Thyroid gland (tissue), 4 donors: ENCODE measurements around the gene PKP2. TPM values are rescaled to one million over a fixed set of nuclear protein-coding genes. Genes with fewer than 3 reads are reported as not detected.

Experiments
- DNase-seq, 2 donors: peaks; one replicate each; pipeline ENCODE4 v3.0.0-alpha.2; 2019
- H3K27ac ChIP-seq, 3 donors: fragments of 200-600 bp; sonication (generic); 1 replicate in 2 of 3; 2 replicates in 1 of 3; pipeline ENCODE4 v1.5.1; 2016 to 2019; ENCODE audit warnings: mild to moderate bottlenecking in 1 of 3, moderate library complexity in 1 of 3
- H3K27me3 ChIP-seq: fragments of 200-600 bp; sonication (generic); one replicate; pipeline ENCODE4 v1.5.1; 2019
- H3K36me3 ChIP-seq, 2 donors: fragments of 200-600 bp; sonication (generic); one replicate each; pipeline ENCODE4 v1.5.1; 2016 to 2019
- H3K4me1 ChIP-seq, 2 donors: fragments of 200-600 bp; sonication (generic); one replicate each; pipeline ENCODE4 v1.5.1; 2017 to 2019
- H3K4me3 ChIP-seq, 3 donors: fragments of 200-600 bp; sonication (generic); replicated peaks in 1 of 3; 1 replicate in 2 of 3; 2 replicates in 1 of 3; pipeline ENCODE4 v1.5.1; 2016; ENCODE audit warnings: mild to moderate bottlenecking in 1 of 3
- H3K9me3 ChIP-seq: fragments of 200-600 bp; sonication (generic); one replicate; pipeline ENCODE4 v1.5.1; 2017
- POLR2A ChIP-seq, 2 donors: fragments of 450-650 bp; IDR thresholded peaks; one replicate each; pipeline ENCODE4 v1.6.1; 2017; ENCODE audit warnings: antibody characterized with exemption in 2 of 2, mild to moderate bottlenecking in 2 of 2, moderate library complexity in 1 of 2
- WGBS, 2 donors: methylation state at CpG; one replicate each; pipeline ENCODE4 v1.1.5; 2017; 5-methylcytosine and 5-hydroxymethylcytosine counted together
- intact Hi-C: fragments of 100-400 bp; cut with DNase I; formaldehyde crosslinking; loops from one replicate; pipeline ENCODE4 v1.15.1; 2023
- total RNA-seq, 4 donors: library from RNA; depleted of rRNA; stranded (reverse); fragments of >200 nt; gene quantifications; one replicate each; pipeline ENCODE4 v1.2.3, GENCODE V29; 2016
- TF ChIP-seq, protein P1 (sequence below), 6 experiments: fragments of 200-600 bp in 3 of 6; fragments of 450-650 bp in 3 of 6; sonication (generic) in 3 of 6; IDR thresholded peaks; one replicate each; pipeline ENCODE4 v1.5.1; 2016 to 2019; ENCODE audit warnings: antibody characterized with exemption in 6 of 6, mild to moderate bottlenecking in 2 of 6, inconsistent platforms in 1 of 6, moderate library complexity in 1 of 6

Gene PKP2
- total RNA-seq = under 1 TPM; 0.27 to 0.92 (median 0.55) TPM

DNA sequence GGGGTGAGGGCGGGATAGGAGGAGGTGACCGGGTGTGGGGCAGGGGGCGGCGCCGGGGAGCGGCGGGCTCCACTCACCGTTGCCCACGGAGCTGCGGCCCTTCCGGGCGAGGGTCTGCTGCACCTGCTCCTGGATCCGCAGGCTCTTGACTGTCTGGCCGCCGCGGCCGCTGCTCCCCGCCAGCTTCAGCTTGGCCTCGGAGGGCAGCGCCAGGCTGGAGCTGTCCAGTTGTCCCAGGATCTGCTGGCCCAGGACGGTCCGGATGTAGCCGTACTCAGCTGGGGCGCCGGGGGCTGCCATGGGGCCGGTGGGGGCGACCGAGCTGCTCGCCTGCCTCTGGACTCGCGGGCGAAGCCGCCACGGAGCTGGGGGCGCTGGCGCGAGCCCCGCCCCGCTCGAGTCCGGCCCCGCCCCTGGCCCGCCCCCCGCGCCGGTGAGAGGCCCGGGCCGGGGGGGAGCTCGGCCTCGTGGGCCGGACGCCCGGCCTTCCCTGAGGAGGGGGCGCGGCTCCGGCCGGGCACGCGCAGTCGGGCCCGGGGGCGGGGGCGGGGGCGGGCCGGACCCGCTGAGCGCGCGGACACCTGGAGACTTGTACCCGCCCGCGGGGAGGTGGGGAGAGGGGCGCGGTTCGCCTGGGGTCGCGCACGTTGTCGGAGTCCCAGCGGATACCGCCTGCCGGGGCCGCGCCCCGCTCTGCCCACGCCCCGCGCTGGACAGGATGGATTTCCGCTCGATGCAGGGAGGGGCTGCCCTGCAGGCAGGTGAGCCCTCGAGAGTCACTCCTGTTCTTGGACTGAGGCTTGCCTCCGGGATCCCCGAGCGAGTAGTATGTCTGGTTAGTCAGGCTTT, at the start of gene PKP2:
PKP2 (minus strand) TSS at position 346 of the 849 bp plus-strand sequence; CDS start at position 300, 46 bp downstream.
- H3K4me1 ChIP-seq = peaks cover 6 to 24% of the 10 kb centered on the region in 2 donors
- TF ChIP-seq, protein P1, sequence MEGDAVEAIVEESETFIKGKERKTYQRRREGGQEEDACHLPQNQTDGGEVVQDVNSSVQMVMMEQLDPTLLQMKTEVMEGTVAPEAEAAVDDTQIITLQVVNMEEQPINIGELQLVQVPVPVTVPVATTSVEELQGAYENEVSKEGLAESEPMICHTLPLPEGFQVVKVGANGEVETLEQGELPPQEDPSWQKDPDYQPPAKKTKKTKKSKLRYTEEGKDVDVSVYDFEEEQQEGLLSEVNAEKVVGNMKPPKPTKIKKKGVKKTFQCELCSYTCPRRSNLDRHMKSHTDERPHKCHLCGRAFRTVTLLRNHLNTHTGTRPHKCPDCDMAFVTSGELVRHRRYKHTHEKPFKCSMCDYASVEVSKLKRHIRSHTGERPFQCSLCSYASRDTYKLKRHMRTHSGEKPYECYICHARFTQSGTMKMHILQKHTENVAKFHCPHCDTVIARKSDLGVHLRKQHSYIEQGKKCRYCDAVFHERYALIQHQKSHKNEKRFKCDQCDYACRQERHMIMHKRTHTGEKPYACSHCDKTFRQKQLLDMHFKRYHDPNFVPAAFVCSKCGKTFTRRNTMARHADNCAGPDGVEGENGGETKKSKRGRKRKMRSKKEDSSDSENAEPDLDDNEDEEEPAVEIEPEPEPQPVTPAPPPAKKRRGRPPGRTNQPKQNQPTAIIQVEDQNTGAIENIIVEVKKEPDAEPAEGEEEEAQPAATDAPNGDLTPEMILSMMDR (IDR thresholded peaks at IDR 0.05) = no peak
- TF ChIP-seq POLR2A (IDR thresholded peaks at IDR 0.05) = no peak
- H3K9me3 ChIP-seq = no peaks in the 10 kb centered on the region
- H3K27ac ChIP-seq = peak within 1 kb of the TSS in 1 of 3 donors; percentile 35
- WGBS, 2 donors = 0 to 1% methylated on average over 11 to 21 of the region's 94 CpGs
- H3K4me3 ChIP-seq = peak within 1 kb of the TSS in 2 of 3 donors; percentile 15 to 27
- H3K27me3 ChIP-seq = peaks cover 32% of the 10 kb centered on the region
- intact Hi-C loops = no loop called here
- H3K36me3 ChIP-seq = no peaks in the 10 kb centered on the region
- peak; percentile 76 to 82 for DNase-seq

- H3K9me3 ChIP-seq = no peaks in the 10 kb centered on the region
- no peaks in the 10 kb centered on the region for H3K4me1 ChIP-seq
- no peak for DNase-seq
- intact Hi-C loops = no loop called here
- TF ChIP-seq, protein P1 (IDR thresholded peaks at IDR 0.05) = no peak
- no peak for TF ChIP-seq POLR2A (IDR thresholded peaks at IDR 0.05)
- no peak overlapping the region for H3K27ac ChIP-seq
- 80 to 83% methylated on average over 6 of the region's 6 CpGs for WGBS, 2 donors
- no peaks in the 10 kb centered on the region for H3K27me3 ChIP-seq
- H3K36me3 ChIP-seq = no peaks in the 10 kb centered on the region
- no peak overlapping the region for H3K4me3 ChIP-seq
Observed at GRCh38 chr12:32944195-32944594, 47.6 kb upstream of the PKP2 start.

- H3K27ac ChIP-seq = no peak overlapping the region
- no peak overlapping the region for H3K4me3 ChIP-seq
- no peaks in the 10 kb centered on the region for H3K27me3 ChIP-seq
- no peaks in the 10 kb centered on the region for H3K36me3 ChIP-seq
- no peak for DNase-seq
- intact Hi-C loops = no loop called here
- TF ChIP-seq, protein P1 (IDR thresholded peaks at IDR 0.05) = no peak
- TF ChIP-seq POLR2A (IDR thresholded peaks at IDR 0.05) = no peak
- 59 to 62% methylated on average over 3 of the region's 3 CpGs for WGBS, 2 donors
- no peaks in the 10 kb centered on the region for H3K4me1 ChIP-seq
- no peaks in the 10 kb centered on the region for H3K9me3 ChIP-seq
Observed at GRCh38 chr12:32939801-32940200, 43.2 kb upstream of the PKP2 start.

- no peaks in the 10 kb centered on the region for H3K4me1 ChIP-seq
- no peak overlapping the region for H3K4me3 ChIP-seq
- no peaks in the 10 kb centered on the region for H3K27me3 ChIP-seq
- WGBS, 2 donors = 89 to 96% methylated on average over 4 of the region's 4 CpGs
- H3K27ac ChIP-seq = no peak overlapping the region
- intact Hi-C loops = no loop called here
- no peaks in the 10 kb centered on the region for H3K36me3 ChIP-seq
- TF ChIP-seq, protein P1 (IDR thresholded peaks at IDR 0.05) = no peak
- no peaks in the 10 kb centered on the region for H3K9me3 ChIP-seq
- DNase-seq = no peak
Observed at GRCh38 chr12:32926963-32927362, 30.4 kb upstream of the PKP2 start.

DNA sequence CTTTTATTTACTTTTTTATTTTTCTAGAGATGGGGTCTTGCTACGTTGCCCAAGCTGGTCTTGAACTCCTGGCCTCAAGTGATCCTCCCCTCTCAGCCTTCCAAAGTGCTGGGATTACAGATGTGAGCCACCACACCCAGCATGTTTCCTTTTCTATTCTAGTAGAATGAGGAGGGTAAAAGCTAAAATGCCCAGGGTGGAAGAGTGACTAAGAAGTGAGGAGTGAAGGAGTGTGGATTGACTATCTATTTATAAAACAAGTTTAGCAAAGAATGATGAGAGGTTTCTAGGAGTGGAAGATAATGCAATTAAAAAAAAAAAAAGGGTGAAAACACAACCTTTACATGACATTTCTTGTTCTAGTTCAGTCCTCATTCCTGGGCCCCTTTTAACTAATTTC, 29.8 kb upstream of the PKP2 start:
- no peak for TF ChIP-seq POLR2A (IDR thresholded peaks at IDR 0.05)
- TF ChIP-seq, protein P1 (IDR thresholded peaks at IDR 0.05) = no peak
- H3K4me1 ChIP-seq = no peaks in the 10 kb centered on the region
- no peaks in the 10 kb centered on the region for H3K27me3 ChIP-seq
- 70 to 74% methylated on average over 1 of the region's 1 CpG for WGBS, 2 donors
- H3K4me3 ChIP-seq = no peak overlapping the region
- H3K9me3 ChIP-seq = no peaks in the 10 kb centered on the region
- H3K36me3 ChIP-seq = no peaks in the 10 kb centered on the region
- no peak for DNase-seq
- intact Hi-C loops = no loop called here
- no peak overlapping the region for H3K27ac ChIP-seq
